NCI-H128 (cell line): Measurements from ENCODE around the gene SYT17.

Source experiments
- DNase-seq: peaks from one replicate; lab custom pipeline; 2025; ENCODE audit not compliant: unreplicated experiment; lab: John Stamatoyannopoulos, UW

The SYT17 gene

DNA sequence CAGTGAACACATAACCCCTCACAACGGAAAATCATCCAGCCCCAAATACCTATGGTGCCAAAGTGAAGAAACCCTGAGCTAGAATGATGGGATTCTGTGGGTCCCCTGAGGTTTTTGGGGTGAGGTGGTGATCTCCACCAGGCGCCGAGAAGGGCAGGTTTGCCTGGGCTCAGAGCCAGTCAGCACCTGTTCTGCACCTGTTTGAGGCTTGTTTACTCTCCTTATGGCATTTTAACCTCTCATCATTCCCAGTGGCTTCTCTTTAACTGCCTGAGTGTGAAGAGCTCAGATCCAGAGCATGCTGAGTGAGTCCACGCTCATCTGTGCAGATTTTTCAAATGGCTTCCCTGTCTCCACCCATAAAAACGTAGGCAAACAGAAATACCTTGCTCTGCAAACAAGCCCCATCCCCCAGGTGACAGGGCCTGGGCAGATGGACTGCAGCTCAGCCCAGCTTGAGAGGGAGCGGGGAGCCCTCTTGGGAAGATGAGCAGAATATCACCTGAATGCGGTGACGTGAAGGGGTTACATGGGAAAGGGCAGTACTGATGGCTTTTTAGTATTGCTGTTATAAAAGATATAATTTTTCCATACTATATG, 77.4 kb downstream of the SYT17 start:
- peak; percentile 24 for DNase-seq

DNA sequence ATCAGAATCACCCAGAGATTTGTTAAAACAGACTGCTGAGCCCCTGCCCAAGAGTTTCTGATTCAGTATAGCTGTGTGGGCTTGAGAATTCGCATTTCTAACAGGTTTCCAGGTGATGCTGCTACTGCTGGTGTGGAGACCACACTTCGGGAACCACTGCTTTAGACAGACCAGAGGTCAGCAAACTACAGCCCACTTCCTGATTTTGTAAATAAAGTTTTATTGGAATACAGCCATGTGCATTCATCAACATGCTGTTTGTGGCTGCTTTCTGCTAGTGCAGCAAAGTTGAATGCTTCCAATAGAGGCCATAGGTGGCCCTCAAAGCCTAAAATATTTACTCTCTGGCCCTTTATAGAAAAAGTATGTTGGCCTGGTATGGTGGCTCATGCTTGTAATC, 84.9 kb downstream of the SYT17 start:
- DNase-seq, result no peak

DNA sequence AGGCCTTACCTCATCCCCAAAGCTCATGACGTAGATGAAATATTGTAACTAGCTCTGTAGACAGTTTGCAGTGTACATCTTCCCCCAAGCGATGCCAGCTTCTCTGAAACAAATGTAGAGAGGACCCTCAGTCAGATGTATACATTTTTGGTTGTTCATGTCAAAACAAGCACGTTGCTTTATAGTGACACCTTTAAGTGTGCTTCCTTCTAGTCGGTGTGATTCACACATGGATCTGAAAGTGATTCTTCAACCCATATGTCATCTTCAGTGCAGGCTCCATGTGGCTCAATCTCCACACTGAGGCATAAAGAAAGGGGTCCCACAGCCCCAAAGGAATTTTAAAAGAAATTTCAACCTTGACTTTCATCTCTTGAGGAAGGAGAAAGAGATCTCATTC, 86.6 kb downstream of the SYT17 start:
- no peak for DNase-seq

DNA sequence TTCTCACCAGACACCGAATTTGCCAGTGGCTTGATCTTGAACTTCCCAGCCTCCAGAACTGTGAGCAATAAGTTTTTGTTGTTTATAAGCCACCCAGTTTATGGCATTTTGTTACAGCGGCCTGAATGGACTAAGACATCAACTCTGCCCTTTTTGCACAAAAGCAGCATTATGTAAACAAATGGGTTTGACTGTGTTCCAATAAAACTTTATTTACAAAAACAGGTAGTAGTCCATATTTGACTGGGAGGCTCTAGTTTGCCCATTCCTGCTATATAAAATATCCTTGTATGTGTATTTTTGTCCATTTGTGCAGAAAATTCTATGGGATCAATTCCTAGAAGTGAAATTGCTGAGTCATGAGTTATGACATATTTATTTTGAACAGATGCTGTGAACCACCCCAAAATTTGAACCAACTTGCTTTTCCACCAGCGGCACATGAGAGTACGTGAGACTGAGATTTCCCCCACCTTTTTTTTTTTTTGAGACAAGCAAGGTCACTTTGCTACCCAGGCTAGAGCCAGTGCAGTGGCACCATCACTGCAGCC, 96.2 kb downstream of the SYT17 start:
- no peak for DNase-seq

DNA sequence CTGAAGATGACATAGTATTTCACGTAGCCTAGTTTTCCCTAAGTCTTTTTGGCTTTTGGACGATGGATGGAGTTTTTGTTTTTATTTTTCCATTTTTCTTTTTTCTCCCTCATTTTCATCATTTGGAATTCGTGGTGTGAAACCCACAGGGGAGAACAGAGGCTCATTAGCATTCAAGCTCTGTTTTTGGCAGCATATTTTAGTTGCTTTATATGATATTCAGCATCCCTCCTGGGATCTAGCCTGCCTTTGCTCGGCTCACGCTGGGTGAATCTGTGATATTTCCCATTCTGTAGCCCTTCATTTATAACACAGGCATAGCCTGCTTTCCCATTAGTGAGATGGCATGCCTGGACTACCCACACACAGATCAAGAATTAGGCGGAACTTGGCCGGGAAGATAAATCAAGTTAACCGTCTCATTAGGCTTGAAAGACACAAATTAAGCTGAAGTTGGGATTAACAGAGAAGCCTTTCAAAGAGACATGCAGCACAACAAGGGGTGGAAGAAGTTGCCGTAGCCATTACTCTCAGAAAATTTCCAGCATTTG, 97.4 kb downstream of the SYT17 start:
- no peak for DNase-seq

DNA sequence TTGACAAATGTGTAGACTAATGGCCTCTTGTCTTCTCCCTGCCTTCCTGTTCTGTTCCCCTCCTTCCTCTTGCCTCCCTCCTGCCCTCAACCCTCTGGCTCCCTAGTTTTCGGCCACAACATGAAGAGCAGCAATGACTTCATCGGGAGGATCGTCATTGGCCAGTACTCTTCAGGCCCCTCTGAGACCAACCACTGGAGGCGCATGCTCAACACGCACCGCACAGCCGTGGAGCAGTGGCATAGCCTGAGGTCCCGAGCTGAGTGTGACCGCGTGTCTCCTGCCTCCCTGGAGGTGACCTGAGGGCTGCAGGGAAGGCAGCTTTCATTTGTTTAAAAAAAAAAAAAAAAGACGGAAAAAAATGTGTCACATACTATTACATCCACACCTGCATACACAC, 98.7 kb downstream of the SYT17 start:
- DNase-seq, result no peak

DNA sequence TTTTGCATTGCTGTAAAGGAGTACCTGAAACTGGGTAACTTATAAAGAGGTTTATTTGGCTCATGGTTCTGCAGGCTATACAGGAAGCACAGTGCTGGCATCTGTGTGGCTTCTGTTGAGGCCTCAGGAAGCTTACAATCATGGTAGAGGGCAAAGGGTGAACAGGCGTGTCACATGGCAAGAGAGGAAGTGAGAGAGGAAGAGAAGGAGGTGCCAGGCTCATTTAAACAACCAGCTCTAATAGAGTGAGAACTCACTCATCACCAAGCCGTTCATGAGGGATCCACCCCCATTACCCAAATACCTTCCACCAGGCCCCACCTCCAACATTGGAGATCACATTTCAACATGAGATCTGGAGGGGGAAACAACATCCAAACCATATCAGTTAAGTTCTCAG, 101.1 kb downstream of the SYT17 start:
- DNase-seq, result no peak

DNA sequence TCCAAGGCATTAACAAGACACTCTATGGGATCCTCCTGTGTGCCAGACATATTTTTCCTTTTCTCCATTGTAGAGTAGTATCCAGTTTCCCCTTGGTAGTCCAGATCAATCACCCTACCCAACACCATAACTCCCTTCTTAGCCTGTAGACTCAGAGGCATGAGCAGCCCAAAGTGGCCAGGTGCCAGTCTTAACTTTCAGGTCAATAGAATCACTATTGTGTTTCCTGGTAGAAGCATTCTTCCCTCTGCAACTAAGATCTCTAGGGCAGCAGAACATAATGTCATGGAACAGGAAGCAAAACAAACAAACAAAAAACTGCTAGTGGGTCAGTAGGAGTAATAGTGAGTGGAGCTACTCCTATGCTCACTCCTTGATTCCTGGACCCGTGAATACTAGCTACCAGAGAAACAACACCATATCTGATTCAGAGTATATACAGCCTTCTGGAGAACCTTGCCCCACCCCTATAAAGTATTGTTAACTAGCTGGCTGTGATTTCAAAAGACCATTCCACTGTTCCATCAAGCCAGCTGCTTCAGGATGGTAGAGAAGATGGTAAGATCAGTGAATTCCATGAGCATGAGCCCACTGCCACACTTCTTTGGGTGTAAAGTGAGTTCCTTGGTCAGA, 106.2 kb downstream of the SYT17 start:
- no peak for DNase-seq

DNA sequence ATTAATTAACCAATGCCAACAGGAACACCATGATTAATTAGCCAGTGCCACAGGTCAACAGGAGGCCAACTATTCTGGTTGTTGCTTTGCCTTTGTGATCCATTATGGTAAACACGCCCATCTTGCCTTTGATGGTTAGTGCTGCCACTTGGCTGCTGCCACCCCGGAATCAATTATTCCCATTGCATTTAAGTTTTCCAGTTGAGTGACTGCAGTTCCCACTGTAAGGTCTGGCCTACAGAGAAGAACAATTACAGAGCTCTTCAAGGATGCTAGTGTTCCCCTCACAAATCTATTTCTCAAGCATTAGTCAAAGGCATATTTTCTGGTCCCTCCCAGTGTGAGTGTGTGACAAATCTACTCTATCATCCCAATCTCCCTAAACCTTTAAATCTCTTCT, 110.4 kb downstream of the SYT17 start:
- DNase-seq, result no peak

DNA sequence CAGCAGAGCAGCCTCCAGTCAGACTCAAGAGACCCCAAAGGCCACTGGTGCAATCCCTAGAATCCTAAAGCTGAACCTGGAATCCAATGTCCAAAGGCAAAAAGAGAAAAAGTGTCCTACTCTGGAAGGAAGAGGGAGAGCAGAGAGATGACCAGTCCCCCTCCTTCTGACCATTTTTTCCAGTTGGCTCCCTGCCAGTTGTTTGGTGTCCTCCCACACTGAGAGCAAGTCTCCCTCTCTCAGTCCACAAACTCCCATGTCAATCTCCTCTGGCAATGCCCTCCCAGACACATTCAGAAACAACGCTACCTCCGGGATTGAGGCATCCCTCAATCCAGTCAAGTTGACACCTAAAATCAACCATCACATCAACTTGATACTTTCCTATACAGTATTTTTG, 113.2 kb downstream of the SYT17 start:
- no peak for DNase-seq

DNA sequence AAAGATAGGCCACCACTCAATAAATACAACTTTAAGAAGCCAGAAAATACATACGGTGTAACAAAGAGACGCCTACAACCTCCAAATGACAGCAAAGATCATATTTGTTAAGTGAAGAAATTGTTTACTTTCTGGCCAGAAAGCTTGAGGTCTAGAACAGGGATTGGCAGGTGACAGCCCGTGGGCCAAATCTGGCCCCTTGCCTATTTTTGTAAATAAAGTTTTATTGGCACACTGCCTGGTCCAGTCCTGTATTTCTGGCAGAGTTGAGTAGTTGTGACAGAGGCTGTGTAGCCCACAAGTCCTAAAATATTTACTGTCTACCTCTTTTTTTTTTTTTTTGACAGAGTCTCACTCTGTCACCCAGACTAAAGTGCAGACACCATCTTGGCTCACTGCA, 114.1 kb downstream of the SYT17 start:
- DNase-seq, result no peak

DNA sequence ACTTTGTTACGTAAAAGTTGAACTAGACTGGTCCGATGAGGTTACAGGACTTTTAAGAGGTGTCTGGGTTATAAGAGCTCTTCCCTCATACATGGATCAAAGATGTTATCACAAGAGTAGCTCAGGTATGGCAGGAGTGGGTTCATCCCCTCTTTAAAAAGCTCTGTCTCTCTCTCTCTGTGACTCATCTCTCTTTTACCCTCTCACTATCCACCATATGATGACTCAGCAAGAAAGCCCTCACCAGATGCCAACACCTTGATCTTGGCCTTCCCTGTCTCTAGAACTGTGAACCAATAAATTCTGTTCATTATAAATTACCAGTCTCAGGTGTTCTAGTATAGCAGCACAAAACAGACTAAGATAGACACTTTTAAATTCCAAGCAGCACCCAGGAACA, 115.6 kb downstream of the SYT17 start:
- no peak for DNase-seq

DNA sequence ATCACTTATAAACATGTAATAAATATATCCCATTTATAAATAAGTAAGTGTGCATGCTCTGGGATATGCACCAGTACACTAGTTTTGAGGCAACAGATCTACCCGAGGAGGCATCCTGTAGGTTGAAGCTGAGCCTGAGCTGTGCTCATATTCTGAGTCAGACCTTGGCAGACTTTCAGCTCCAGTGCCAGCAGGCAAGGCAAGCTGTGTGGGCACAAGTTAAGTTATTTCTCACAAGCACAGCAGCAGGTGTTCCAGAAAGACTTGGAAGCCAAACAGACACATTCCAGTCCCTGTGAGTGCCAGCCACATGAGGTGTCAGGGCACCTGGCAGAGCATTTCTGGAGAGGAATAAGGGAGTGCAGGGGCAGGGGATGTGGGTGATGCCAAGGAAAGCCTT, 116.2 kb downstream of the SYT17 start:
- no peak for DNase-seq

DNA sequence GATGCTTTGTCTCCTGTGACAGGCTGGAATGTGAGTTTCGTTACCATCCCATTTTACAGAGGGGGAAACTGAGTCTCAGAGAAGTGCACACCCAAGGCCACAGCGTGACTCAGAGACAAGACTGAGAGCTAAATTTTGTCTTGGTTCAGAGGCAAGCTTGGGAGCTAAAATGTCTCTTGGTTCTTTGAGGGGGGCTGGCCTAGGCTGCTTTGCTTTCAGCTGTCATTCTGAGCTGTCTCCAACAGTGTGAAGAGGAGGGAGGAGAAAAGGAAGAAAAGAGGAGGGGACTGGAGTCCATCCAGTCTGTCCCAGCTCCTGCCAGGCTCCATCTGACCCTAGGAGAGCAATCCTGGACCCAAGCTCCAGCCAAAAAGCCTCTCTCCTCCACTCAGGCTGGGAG, 117.4 kb downstream of the SYT17 start, which contains the start of gene CLEC19A:
Gene CLEC19A (plus strand): TSS at position 301 of the 400 bp plus-strand sequence. CDS start 121 bp downstream, outside the sequence.
- DNase-seq, result no peak

DNA sequence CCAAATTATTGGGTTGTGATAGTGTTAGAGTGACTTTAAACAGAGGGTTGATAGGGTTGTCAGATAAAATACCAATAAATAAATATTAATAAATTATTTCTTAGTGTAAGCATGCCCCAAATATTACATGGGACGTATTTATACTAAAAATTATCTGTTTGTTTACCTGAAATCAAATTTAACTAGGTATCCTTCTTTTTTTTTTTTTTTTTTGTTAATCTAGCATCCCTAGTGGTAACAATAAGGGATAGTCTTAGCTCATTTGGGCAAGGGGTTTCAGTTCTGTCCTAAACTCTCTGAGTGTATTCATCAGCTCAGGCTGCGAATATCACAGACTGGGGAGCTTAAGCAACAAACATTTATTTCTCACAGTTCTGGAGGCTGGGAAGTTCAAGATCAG, 118.8 kb downstream of the SYT17 start:
- DNase-seq, result no peak

DNA sequence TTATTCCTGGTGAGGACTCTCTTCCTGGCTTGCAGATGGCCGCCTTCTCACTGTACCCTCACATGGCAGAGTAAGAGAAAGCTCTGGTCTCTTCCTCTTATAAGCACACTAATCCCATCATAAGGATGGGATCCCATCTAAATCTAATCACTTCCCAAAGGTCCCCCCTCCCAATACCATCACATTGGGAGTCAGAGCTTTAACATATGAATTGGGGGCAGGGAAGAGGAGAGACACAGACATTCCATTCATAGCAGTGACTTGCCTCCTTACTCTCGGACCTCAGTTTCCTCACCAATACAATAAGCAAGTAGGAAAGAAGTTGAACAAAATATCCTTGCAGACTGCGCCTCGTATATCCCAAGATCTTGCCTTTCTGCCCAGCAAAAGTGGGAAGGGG, 119.2 kb downstream of the SYT17 start:
- DNase-seq, result no peak

DNA sequence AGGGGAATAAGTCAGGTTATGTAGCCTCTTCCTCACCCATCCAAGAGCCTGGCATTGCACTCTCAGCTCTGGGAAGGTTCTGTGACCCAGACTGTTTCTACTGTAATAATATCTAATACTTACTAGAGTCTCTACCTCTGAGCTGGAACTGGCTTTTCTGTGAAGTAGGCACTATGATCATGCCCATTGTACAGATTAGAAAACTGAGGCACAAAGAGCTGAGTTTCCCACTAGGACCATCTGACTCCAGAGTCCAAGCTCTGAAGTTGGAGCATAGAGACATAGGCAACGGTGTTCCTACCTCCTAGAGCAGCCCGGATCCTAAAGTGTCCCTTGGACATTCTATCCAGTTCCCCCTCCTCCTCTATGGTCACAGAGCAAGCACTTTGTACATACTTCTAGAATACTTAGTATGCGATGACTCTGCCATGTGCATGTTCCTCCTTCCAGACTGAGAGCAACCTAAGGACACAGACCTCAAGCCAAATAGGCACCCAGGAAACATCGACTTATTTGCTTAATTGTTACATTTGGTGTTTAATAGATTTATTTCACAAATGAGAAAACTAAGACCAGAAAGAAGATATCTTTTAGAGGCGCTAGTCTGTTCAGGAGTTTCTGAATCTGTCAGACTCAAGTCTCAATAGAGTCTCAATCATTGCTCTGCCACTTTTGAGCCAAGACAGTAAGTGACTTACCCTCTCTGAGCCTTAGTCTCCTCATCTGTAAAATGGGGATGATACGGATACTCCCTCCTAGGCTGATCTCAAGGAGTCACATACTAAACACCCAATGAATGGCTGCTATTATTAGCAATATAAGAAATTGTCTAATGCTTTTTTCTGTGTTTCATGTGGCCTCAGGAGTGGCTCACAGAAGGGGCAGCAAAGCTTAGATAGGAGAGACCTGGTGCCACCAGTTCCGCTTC, 121.1 kb downstream of the SYT17 start:
- no peak for DNase-seq

DNA sequence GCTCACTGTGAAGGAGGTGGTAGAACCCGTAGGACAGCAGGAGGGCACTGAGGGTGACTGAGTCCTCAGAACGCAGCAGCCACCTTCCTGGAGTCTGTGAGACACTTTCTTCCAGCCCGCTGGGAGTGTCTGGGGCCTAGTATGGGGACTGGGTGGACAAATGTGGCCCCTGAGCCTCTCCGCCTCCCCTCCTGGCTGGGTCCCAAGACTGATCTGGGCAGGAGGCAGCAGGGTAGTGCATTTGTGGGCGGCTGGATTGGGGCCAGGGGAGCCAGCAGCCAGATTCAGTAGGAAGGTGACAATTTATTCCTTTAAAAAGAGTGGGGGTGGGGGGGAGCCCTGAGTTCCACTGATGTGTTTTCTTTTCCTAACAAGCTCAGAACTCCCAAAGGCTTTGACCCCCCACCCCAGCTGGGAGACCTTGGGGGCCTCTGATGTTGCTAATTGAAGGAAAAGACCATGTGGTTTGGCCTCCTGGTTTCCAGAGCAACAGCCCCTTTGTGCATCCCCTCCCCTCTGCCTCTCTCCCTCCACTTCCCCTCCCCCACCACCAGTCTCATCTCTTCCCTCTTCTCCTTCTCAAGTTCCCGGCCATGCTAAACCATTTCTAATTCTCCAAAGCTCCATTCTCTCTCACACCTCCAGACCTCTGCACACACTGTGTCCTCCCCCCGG, 121.9 kb downstream of the SYT17 start:
- no peak for DNase-seq

DNA sequence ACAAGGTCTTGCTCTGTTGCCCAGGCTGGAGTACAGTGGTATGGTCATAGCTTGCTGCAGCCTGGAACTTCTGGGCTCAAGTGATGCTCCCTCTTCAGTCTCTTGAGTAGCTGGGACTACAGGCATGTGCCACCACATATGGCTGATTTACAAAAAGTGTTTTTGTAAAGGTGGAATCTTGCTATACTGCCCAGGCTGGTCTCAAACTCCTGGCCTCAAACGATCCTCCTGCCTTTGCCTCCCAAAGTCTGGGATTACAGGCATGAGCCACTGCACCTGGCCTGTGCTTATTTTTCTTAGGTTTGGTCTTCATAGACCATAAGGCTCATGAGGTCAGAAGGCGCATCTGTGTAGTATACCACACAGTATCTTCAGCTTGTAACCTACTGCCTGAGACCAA, 122.8 kb downstream of the SYT17 start:
- no peak for DNase-seq

DNA sequence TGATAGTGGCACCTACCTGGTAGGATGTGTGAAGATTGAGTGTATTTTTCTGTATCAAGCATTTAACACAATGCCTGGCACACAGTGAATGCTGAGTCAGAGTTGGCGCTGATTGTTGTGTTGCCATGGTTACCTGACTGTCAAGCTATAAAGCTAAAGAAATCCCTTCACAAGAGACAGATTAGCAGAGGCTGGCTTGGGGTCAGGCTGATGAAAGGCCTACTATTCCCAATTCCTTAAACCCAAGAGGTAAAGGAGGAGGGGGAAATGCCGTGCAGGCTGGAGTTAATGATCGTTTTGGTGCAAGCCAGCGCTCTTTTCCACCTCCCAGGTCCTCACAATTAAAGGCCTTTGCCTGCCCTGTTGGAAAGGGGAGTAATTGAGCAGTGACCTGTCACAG, 123.4 kb downstream of the SYT17 start:
- no peak for DNase-seq

DNA sequence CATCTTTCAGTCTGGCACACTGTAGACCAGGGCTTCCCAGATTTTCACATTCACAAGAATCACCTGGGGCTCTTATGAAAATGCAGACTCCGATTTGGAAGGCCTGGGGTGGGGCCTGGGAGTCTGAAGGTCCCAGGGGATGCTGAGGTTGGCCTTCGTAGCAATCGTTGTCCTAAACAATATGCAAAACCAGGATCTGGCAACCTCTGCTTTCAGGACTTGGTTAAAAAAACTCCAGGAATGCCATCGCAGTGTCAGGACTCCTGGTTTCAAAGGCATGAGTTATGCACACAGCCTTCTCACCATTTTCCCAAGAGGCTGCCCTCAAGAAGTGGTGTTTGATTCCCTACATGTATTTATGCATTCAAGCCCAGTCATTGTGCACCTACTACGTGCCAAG, 124.1 kb downstream of the SYT17 start:
- no peak for DNase-seq
